GM21529 (cell line): ENCODE data around the gene CEMIP.

Experiments used
- ATAC-seq: cut with Tn5 transposase; IDR thresholded peaks from one replicate; pipeline ENCODE4 v1.9.1; 2021; ENCODE audit not compliant: unreplicated experiment

CEMIP gene

DNA sequence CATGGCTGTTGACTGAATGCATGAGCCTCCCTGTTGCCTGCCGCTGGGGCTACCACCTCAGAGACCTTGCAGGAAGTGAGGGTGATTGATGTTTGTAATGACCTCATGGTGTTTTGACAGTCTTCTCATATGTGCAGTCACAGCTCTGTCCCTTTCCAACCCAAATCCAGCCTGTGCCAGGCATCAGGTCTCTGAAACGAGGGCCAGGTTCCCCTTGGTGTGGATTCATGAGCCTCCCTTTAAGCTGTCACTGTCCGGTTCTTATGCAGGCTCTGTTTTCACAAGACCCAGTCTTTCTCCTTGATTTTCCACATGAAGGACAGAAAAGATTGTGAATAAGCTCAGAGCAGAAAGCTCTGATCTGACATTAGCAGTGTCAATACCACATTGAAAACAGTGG is 43.1 kb downstream of the CEMIP start:
- no peak for ATAC-seq

DNA sequence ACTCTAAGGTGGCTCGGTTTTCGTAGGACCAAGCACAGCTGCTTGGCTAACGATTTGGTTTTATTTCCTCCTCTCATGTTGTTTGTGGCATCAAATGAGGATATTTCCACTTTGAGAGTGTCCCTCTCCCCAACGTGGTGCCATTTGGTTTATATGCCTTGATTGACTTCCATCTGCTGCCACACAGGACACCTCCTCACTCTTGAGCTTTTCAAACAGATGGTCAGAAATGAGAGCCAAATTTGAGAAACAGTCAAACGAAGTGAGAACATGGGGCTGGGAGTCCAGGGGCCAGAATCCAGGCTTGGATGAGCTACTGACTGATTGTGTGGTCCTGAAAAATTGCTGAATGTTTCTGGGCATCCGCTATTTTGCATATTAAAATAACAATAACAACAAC is 43.5 kb downstream of the CEMIP start:
- no peak for ATAC-seq

DNA sequence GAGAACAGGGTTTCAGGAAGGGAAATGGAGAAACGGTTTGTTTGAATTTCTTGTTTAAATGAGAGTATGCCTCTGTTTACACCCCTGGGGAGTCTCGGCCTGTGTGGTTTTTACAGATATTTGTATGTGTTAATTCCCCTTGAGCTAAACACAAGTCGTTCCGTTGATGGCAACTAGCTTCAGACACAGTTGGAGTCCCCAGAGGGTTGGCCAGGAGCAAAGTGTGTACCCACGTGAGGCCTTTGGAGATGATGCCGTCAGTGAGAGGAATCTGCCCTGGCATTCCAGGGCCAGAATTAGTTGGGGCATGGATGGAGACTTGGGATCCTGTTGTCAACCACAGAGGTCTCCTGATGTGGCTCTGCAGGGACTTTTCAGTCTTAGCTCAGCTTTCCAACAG is 44.0 kb downstream of the CEMIP start:
- no peak for ATAC-seq

DNA sequence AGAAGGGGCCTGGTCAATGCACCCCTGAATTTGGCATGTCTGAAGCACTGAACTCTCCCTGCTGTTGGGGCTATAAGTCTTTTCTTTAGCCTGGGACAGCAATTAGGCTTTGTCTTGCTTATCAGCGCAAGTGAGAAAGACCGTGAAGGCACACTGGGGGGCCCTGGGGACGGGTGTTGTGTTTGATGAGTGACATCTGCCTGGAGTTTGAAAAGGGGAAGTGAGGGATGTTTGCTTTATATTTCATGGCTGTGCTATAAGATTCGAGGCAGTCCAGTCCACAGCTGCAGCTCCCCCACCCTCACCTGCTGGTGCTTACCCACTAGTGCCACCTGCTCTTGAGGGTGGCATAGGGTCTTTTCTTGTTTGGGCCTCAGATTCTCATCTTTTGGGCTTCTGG is 44.8 kb downstream of the CEMIP start:
- ATAC-seq, result no peak

DNA sequence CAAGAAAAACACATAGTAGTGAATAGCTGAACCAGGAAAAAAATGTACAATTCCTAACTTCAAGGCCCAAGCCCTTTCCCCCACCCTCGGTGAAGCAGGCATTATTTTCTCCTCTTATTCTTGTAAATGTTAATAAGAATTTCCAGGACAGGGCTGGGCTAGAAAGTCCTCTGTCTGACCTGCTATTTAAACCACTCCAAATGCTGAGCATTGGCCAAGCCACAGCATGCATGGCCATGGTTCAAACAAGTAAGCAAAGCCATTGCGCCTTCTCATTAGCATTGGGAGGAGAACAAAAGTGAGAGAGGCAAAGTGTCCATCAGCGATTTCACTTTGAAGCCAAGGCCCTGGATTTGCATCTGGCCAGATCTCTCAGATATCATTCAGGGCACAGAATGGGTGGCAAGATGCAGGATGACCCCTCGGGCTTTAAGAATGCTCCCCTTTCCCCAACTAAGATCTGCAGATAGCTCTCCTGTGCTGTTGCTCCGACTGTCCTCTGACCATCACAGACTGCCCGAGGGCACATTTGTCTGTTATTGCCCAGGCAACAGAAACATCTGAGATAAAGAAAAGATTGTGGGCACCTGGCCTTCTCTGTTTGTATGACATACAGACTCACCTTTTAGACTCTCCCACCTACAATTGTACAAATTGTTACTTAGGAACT is 46.3 kb downstream of the CEMIP start:
- ATAC-seq, result no peak

DNA sequence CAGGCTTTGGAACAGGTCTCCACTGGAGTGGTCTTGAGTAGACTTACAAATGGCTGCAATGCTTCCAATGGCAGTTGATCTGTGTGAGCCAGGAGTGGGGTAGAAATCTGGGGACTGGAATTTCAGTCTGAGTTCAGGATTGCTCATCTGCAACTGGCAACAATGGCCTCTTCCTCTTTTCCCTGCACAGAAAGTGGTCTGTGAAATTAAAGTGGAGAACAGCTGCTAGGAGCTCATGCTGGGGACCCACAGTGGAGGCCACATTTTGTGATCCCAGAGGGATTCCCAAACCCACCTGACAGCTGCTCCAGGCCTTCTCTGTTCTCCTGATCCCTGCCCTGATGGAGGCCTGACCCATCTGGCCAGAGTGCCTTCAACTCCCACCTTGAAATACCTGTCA is 49.6 kb downstream of the CEMIP start:
- no peak for ATAC-seq

DNA sequence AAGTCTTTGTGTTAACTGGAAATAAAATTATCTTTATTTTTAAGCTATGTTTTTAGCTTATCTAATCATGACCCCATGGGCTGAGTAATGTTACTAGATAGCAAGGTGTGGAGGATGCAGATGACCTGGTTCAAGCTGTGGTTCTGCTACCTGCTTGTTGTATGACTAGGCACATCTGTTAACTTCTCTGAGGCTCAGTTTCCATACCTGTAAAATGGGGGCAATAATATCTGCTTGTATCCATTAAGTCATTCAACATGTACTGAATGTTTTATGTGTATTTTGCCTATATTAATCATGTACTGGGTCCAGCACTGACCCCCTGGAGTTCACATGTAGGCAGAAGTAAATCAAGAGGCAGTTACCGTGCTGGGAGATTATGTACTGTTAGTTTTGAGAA is 51.5 kb downstream of the CEMIP start:
- no peak for ATAC-seq

DNA sequence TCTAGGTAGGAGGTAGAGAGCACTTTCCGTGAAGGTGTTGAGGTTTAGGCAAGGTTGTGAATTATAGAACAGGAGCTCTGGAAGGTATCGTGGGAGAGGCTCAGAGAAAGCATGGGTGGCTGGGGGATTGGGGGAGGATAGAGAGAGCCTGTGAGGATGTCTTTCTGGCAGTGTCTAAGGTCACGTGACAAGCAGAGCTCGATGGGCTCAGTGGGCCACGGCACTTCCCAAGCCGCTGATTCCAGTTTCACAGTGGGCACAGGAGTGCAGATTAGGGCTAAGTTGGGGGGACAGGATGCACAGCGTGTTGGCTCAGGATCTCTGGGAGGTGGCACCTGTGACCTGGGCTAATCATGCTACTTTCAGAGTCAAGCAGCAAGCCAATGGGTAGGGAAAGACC is 52.0 kb downstream of the CEMIP start:
- ATAC-seq, result no peak

DNA sequence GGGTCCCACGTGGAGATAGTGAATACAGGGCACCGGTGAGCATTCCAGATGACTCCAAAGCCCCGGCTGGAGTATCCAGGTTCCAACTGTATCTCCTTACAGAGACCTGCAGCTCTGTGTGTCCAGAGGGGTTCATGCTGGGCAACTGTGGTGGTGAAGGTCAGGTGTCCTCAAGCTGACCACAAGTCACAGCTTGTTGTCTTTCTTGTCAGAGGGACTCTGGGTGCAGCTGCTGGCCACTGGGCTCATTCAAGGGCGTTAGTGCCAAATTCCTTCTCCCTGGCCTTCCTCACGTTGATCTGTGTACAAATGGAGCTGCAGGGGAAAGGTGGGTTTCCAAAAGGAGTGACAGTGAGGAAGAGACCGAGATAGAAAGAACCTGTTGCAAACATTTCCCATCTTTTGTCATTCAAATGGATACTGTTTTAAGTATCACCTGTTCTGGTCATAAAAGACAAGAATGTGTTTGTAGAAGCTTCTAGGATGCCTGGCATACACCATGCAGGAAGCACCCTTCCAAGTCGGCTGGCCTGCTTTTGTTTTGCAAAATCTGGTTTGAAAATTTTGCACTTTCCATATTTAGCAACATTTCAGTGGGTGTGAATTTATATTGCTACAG is 52.5 kb downstream of the CEMIP start:
- no peak for ATAC-seq

DNA sequence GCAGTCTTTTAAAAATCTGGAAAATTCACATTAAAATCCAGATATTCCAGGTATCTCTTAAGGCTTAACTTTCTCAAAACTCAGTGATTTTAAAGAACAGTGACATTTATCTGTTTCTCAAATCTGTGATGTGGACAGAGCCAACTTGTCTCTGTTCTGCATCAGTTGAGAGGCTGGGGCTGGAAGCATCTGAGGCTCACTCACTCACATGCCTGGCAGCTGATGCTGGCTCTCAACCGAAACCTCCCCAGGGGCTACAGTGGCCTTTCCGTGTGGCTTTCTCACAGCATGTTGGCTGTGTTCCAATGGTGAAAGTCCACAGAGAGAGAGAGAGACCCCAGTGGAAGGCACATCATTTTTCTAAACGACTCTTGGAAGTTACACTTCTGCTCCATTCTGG is 53.5 kb downstream of the CEMIP start:
- no peak for ATAC-seq

DNA sequence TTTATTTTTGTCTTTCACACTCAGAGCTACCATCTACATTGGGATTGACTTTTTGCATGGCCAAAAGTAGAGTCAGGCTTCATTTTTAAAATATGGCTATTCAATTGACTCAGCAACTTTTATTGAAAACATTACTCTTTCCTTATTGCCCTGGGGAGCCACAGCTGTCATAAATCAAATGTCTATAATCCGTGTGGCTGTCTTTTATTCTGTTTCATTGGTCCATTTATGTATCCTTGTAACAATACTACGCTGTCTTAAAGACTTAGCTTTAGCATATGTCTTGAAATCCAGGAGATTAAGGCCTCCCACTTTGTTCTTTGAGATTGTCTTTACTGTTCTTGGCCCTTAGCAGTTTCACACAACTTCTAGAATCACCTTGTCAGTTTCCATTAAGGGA is 55.2 kb downstream of the CEMIP start:
- ATAC-seq, result no peak

DNA sequence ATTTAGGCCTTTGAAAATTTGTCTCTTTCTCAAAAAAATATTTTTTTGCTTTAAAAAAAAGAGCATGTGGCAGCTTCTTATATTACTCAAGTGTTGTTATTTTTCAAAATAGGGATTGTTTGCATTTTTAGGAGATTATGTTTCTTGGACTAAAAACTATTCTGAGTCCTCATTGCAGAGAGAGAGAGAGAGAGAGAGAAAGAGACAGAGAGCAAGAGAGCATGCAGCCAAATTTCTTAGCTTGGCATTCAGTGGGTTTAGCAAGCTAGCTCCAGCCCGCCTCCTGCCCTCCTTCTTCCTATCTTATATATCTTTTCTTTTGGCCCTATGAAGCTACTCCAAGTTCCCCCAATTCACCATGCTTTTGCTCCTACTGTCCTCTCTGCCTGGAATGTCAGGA is 55.7 kb downstream of the CEMIP start:
- no peak for ATAC-seq

DNA sequence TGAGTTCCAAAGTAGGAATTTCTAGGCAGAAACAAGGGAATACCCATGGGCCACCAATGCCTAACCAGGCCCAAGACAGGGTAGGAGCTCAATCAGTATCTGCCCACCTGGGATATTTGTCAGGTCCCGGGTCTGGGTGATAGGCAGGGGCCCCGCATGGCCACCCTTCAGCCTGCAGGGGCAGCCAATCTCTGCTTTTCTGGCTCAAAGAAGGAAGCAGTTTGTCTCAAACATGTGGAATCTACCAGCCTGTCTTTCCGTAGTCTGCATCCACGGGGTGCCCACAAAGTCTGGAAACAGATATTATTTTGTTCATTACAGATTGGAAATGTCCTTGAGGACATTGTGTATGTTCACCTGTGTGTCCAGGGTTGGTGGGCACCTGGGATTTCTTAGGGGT is 56.2 kb downstream of the CEMIP start:
- ATAC-seq, result no peak

DNA sequence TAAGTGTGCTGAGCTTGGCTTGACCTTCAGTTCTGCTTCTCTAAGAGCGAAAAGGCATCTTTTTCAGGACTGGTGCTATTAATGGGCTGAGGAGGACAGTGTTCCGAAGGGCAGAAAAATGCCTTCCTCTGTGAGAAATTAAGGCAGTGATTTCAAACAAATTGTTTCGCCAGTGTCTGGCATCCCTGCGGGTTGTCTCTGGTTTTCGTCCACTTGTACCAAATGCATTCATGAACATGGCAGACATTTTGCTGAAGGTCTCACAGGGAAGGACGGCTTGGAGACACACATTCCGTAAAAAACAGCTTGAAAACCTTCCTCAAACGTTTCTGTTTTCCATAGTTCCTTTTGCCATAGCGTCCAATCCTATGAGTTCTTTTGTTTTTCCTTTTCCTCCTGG is 57.1 kb downstream of the CEMIP start:
- ATAC-seq, result no peak

DNA sequence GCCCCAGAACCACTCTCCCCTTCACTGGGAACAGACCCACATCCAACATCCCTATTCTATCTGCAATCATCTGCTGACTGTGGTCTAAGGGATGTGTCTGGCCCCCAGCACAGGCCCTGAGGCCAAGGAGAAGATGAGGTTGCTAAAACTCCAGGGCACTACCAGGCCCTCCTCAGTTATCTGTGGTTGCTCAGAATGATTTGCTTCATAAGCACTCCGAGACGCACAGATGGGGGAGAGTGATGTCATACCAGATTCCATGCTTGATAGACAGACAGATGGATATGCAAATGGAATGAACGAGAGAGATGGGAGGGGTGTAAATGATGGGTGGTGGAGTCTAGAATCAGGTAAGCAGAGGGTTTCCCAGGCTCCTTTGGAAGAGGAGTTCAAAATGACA is 57.8 kb downstream of the CEMIP start:
- ATAC-seq, result no peak

DNA sequence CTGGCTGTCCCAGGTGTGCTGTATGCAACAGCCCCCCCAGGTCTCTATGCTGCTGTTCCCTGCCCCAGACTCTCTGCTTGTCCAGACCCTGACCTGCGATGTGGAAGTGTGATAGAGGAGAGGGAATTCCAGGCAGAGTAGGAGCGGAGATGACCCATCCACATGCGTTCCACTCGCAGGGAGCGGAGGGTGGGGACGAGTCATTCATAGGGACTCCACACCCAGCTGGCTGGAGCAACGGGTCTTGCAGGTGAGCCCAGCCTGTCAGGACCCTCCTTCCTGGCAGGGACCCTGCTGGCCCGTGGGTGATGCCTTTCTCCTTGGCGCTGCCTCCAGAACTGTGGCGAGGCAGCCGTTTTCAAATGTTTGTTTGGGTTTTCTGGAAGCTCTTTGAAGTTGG is 58.8 kb downstream of the CEMIP start:
- no peak for ATAC-seq

DNA sequence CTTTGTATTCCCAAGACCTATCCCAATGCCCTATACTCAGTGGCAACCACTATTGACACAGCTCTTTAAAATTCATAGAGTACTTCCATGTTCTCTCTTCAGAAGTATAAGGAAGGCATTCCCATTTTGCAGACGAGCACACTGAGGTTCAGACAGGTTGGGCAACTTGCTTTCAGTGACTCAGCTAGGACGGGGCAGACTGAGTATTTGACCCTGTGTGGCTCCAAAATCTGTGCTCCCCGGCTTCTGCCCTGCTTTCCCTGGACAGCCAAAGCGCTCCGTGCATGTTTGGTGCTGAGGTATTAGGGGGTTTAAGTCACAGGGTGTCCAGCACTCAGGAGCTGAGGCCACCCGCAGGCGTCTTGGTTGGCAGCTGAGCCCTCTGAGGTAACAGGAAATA is 59.5 kb downstream of the CEMIP start:
- ATAC-seq, result no peak

DNA sequence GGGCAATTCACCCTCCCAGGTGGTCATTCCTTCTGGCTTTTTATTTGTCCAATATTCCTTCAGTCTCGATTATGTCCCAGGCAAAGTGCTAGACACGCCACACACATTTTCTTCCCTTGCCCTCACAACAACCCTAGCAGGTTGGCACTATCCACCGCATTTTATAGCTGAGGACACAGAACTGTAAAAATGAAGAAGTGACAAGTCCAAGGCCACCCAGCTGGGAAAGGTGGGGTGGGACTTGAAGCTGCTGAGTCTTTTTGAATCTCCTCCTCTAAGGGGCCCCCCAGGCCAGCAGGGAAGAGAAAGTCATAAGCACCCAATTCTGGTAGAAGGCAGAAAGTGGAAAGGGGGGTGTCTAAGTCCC is 60.6 kb downstream of the CEMIP start:
- ATAC-seq, result no peak

DNA sequence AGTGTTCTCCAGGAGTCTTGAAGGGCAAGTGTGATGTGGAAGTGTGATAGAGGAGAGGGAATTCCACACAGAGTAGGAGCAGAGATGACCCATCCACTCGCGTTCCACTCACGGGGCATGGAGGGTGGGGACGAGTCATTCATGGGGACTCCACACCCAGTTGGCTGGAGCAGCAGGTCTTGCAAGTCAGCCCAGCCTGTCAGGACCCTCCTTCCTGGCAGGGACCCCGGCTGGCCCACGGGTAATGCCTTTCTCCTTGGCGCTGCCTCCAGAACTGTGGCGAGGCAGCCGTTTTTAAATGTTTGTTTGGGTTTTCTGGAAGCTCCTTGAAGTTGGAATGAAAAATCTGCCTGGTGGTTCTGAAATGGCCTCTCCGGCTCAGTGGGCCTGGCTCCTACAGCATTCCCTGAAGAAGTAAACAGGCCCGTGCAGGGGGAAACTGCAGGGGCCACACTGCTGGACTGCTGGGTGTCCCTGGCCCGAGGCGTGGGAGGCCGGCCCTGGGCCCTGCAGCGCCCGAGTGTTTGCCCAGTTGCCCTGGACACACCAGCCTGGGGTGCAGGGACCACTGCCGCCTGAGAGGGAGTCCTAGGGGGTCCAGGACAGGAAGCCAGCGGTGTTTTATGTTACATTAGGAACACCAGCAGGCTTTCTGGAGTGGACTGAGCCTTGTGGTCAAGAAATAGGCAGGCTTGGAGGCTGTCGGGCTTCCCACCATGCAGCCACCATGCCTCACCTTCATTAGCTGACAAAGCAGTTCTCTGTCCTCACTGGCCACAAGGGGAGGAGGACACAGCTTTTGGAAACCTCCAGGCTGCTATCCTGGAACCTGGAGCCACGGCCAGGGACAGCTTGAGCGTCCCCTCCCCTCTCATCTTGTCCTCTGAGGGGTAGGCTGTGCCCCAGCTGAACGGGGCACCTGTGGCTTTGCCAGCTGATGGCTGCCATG is 61.3 kb downstream of the CEMIP start:
- ATAC-seq, result no peak

DNA sequence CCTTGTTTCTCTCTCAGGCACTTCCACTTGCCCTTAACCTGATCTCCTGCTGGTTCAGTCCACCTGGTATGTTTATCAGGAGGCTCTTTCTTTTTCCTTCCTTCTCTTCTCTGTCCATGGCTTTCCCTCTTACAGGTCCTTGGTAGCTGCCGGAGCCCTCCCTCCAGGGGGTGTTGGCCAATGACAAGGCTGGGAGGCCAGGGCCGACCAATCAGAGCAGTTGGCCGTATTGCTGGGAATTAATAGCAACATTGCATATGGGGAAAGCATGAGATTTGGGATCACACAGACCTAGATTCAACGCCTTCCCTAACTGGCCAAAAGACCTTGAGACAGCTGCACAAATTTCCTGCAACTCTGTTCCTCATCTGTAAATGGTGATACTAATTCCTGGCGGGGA is 62.4 kb downstream of the CEMIP start:
- no peak for ATAC-seq

DNA sequence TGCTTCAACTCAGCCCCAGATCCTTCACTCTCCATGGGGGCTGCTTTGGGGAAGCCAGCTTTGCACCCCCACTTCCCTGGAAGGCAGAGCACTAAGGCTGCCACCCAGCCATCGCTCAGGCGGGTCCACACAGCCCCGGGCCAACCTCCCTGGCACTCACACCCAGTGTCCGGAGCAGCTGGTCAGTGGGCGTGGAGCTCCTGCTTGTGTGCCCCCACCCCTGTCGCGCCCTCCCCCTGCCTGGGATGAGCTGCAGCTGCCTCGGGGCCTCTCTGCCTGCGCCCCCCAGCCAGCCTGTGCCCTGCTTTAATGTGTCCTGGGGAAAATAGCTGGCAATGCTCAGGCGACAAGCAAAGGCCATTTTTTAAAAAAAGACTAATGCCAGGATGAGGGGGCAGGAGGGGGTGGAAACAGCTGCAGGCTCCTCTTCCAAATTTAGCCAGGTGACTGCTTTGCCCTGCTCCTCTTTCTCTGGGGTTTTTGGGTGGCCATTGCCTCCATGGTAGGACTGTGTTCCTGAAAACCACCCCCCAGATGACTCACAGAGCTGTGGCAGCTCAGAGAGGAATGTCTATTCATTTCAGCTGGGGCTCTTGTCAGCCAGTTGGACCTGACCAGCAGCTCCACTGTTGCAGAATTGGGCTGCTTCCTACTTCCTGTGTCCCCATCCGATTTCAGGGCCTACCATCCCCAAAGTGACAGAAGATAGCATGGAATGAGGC is 65.0 kb downstream of the CEMIP start:
- ATAC-seq, result no peak
